NCI-H345 treated with DMSO at 0.1 percent for 48 hours (cell line): ENCODE data around the gene RALY.

Source experiments
- DNase-seq: peaks from one replicate; lab custom pipeline; 2025; ENCODE audit not compliant: unreplicated experiment; lab: John Stamatoyannopoulos, UW

Gene RALY

DNA sequence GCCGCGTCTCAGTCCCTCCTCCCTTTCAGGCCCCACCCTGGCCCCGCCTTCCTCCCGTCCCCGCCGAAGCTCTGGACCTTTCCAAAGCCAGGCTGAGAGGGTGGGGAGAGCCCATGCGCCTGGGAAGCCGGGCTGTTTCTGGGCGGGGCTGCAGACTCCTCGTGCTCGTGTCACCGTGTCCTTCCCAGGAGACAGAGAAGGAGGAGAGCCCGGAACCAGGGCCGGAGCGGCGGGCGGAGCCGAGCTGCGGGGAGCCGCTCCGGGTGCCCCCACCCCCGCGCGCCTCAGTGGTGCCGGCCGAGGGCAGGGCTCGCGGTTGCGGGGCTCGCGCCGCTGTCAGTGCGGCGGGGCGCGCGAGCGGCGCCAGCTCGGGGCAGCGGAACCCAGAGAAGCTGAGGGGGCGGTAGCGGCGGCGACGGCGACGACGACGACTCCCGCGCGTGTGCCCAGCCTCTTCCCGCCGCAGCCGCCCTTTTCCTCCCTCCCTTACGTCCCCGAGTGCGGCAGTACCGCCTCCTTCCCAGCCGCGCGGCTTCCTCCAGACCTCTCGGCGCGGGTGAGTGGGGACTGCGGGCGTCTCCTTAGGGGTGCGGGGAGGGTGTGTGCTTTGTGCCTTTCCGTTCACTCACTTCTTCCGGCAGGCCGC, at the start of gene RALY:
RALY (plus strand) TSS at position 336 of the 646 bp plus-strand sequence. CDS start 78,164 bp downstream, outside the sequence.
- no peak for DNase-seq

DNA sequence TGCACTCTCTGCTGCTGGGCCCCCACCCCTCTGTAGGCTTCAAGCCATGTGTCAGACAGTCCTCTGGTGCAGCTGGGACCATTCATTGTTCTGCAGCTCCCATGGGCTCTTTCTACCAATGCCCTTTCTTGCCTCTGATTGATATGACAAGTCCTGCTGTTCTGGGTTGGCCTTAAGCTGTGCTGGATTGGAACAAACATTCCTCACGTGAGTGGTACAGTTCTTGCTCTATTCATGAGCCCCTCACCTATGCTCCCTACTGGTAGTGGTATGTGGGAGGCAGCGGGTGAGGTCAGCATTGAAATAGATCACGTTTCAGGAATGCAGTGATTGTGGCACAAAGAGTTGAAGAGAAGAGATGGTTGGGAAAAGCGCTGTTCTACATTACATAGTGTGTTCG, 48.8 kb upstream of the RALY start:
- no peak for DNase-seq

GRCh38 chr20:33945391-33946081, 48.2 kb upstream of the RALY start:
- DNase-seq = no peak

DNA sequence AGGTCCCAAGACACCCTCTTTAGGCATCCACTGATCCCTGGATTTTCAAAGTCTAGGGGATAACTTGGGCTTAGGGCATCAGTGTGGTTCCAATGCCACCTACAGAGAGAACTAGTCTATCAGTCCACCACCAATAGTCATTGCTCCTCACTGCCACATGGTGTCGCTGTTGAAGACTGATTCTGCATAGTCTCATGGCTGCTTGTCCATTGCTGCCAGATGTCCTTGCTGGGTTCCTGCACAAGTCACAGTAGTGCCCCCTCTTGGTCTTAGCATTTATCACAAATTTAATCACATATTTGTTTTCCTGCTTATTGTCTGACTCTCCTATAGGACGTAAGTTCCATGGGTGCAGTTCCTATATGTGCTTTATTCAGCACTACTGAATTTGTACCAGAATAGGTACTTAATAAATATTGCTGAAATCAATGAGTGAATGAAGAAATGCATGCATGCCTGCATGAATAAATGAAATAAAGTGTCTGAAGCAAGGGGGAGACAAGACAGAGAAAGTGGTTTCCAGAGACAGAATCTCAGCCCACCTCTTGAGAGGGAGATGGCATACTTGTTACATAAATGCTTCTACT, 45.9 kb upstream of the RALY start:
- DNase-seq = no peak

- DNase-seq = no peak
Observed at GRCh38 chr20:33948480-33948879, 45.2 kb upstream of the RALY start.

DNA sequence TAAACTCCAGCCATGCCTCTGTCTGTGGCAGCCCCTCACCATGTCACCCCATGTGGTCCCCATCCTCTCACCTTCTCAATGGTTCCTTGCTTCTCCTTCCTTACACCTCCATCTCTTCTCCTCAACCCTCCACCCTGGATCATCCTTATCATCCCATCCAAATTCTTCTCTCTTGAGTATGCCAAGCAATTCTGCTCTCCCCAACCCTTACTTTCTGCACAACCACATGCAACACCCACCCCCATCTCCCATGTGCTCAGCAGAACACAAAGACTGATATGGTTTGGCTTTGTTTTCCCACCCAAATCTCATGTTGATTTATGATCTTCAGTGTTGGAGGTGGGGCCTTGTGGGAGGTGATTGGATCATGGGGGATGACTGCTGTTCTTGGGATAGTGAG, 42.5 kb upstream of the RALY start:
- DNase-seq = no peak

- DNase-seq = no peak
Observed at GRCh38 chr20:33954504-33954903, 39.2 kb upstream of the RALY start.

- no peak for DNase-seq
Observed at GRCh38 chr20:33963751-33964150, 30.0 kb upstream of the RALY start.

- no peak for DNase-seq
Observed at GRCh38 chr20:33964441-33964840, 29.3 kb upstream of the RALY start.

DNA sequence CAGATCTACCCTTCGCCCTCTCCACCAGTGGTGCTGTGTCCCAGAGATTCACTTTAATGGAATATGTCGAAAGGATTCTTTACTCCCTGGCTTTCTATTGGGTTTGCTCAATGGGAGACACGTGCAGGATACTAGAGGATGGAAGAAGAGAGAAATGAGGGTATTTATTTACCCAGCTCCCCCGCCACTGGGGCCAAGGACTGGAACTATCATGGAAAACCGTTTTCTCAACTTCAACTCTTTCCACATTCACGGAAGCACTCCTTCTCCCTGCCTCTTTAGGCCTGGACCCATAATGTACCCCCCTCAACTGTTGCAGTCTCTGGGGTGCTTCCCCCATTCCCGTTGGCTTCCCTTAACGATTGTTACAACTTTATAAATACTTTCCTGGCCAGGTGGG, 26.6 kb upstream of the RALY start:
- DNase-seq = no peak

DNA sequence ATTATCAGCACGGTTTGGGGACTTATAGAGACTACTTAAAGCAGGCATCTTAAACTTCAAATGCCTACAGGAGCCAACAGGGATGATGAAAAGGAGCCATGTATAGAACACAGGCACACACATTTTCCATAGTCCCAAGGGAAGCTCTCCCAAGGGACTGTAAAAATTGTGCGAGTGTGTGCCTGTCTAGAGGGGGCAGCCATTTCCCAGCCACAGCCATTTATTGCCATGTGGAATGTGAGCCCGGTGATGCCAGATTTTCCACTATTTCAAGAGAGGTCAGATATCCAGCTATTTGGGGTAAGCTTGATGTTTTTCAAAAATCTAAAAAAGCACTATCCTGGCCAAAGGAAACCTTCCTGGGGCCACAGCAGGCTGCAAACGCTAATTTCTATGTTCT, 24.1 kb upstream of the RALY start:
- DNase-seq = no peak

GRCh38 chr20:33970229-33970628, 23.5 kb upstream of the RALY start:
- no peak for DNase-seq

GRCh38 chr20:33971147-33971975, 22.4 kb upstream of the RALY start:
- DNase-seq = no peak

- no peak for DNase-seq
Observed at GRCh38 chr20:33976959-33977358, 16.8 kb upstream of the RALY start.

DNA sequence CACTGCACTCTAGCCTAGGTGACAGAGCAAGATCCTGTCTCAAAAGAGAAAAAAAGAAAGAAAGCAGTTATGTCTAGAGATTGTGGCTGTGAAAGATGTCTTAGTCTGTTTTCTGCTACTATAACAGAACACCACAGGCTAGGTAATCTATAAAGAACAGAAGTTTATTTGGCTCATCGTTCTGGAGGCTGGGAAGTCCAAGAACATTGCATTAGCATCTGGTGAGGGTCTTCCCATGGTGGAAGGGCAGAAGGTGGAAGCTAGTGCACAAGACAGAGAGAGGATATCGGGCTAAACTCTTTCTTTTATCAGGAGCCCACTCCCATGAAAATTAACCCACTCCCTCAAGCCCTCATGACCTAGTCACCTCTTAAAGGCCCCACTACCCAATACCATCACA, 16.2 kb upstream of the RALY start:
- no peak for DNase-seq

- no peak for DNase-seq
Observed at GRCh38 chr20:33979094-33979493, 14.6 kb upstream of the RALY start.

DNA sequence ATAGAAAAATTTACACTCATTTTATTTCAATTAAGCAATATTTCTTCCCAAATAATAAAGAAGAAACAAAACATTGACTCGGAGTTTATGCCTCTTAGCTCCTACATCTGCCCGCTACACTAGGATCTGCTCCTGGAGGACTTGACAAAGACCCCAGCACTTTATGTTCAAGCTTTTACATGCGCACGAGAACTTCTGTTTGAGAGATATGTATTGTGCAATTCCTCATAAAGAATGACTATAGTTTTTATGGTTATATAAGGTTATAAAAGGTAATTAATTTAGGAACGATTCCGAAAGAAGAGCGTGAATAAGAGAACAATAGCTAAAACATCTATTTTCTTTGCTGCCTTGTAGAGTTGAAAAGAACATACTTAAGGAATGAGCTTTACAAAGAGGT, 12.4 kb upstream of the RALY start:
- DNase-seq = no peak

- DNase-seq = no peak
Observed at GRCh38 chr20:33981964-33982363, 11.7 kb upstream of the RALY start.

DNA sequence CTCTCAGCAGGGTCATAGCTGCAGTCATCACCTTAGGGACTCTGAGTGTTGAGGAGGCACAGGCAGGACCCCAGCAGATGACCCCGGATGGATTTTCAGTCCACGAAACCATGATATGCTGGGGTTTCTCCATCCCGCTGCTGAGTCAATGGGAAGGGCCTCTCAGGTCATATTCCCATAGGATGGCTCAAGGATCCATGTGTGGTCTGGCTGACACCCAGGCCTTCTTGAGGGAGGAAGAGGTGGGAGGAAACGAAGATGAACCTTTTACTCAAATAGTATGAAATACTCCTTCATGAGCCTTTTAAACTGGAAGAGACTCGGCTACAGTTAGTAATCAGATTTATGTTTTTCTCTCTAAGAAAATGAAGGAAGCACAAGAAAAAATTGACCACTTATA, 10.3 kb upstream of the RALY start:
- no peak for DNase-seq

DNA sequence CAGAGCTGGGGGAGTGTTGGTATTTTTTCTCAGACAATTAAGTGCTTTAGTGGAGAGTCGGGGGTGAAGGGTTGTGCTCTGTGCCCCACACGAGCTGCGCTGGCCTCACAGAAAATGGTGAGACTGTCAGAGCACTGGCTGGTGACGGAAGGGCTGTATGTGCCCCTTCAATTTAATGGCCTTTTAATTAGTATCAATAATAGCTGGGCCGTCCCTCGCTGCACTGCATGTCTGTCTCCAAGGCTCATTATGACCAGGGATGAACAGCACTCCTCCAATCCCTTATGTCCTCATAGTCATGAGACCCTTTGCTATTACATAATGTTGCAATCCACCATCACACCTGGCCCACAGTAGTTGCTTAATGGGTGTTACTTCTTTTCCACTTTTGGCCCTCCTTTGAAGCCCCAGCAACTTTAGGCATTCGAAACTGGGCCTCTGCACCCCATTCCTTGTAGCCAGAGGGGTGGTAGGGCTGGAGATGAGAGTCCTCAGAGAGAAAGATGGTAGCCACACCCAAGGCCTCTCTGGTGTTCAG, 9.5 kb upstream of the RALY start:
- no peak for DNase-seq

DNA sequence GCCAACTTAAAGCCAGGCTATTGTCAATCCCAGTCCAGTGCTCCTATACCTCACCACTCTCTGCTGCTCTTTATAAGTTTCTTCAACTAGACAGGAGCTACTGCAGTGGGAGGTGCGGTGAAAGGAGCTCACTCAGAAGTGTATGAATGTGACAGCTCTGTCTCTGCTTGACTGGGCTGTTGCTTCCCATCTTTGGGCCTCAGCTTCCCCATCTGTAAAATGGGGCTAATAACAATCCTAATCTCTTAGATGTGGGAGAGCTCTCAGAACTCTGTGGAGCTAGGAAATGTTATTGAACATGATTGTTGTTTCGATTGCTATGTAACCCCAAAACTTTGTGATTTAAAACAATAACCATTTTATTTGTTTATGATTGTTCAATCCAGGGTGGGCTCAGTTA, 8.4 kb upstream of the RALY start:
- no peak for DNase-seq
